GM23248 (cell line): Measurements from ENCODE around the gene PPP1CB. TPM values are rescaled to one million over a fixed set of nuclear protein-coding genes. Genes with fewer than 3 reads are reported as not detected.

Experiments
- DNase-seq: peaks from one replicate; pipeline ENCODE4 v3.0.0-alpha.2; 2015
- H2AFZ ChIP-seq: fragments of 200-600 bp; sonication (generic); 2 replicates; pipeline ENCODE4 v1.6.1; 2016; ENCODE audit warnings: antibody characterized with exemption
- H3F3A ChIP-seq: fragments of 200-600 bp; sonication (generic); 2 replicates; pipeline ENCODE4 v1.6.1; 2016; ENCODE audit warnings: mild to moderate bottlenecking, antibody characterized with exemption, mixed run types; ENCODE audit not compliant: insufficient read depth
- H3K27ac ChIP-seq: fragments of 200-600 bp; sonication (generic); 2 replicates; pipeline ENCODE4 v1.5.1; 2016; ENCODE audit warnings: mild to moderate bottlenecking
- H3K27me3 ChIP-seq: fragments of 200-600 bp; sonication (generic); replicated peaks from 2 replicates; pipeline ENCODE4 v1.6.1; 2016; ENCODE audit warnings: mild to moderate bottlenecking; ENCODE audit not compliant: insufficient read depth
- H3K36me3 ChIP-seq: fragments of 200-600 bp; sonication (generic); 2 replicates; pipeline ENCODE4 v1.6.1; 2016; ENCODE audit warnings: low read depth, mild to moderate bottlenecking
- H3K4me1 ChIP-seq: fragments of 200-600 bp; sonication (generic); 2 replicates; pipeline ENCODE4 v1.6.1; 2016; ENCODE audit warnings: mild to moderate bottlenecking; ENCODE audit not compliant: insufficient read depth
- H3K4me2 ChIP-seq: fragments of 200-600 bp; sonication (generic); one replicate; pipeline ENCODE4 v1.6.1; 2016; ENCODE audit warnings: mild to moderate bottlenecking; ENCODE audit not compliant: unreplicated experiment
- H3K4me3 ChIP-seq: fragments of 200-600 bp; sonication (generic); 2 replicates; pipeline ENCODE4 v1.5.1; 2016; ENCODE audit warnings: mild to moderate bottlenecking
- H3K79me2 ChIP-seq: fragments of 200-600 bp; sonication (generic); 2 replicates; pipeline ENCODE4 v1.6.1; 2016; ENCODE audit warnings: mild to moderate bottlenecking; ENCODE audit not compliant: insufficient read depth
- H3K9ac ChIP-seq: fragments of 200-600 bp; sonication (generic); 2 replicates; pipeline ENCODE4 v1.6.1; 2016; ENCODE audit warnings: mild to moderate bottlenecking
- H3K9me2 ChIP-seq: fragments of 200-600 bp; sonication (generic); 2 replicates; pipeline ENCODE4 v1.6.1; 2016; ENCODE audit warnings: mixed run types, mild to moderate bottlenecking, moderate library complexity; ENCODE audit not compliant: insufficient read depth
- H3K9me3 ChIP-seq: fragments of 200-600 bp; sonication (generic); one replicate; pipeline ENCODE4 v1.6.1; 2017; ENCODE audit warnings: low read depth
- H4K20me1 ChIP-seq: fragments of 200-600 bp; sonication (generic); 2 replicates; pipeline ENCODE4 v1.6.0; 2016; ENCODE audit not compliant: insufficient read depth
- EZH2 ChIP-seq: fragments of 200-600 bp; sonication (generic); IDR thresholded peaks from 2 replicates; pipeline ENCODE4 v1.6.1; 2018; ENCODE audit warnings: antibody characterized with exemption, mild to moderate bottlenecking; ENCODE audit not compliant: insufficient read depth, poor library complexity, severe bottlenecking
- EZH2phosphoT487 ChIP-seq: fragments of 200-600 bp; sonication (generic); IDR thresholded peaks from 2 replicates; pipeline ENCODE4 v1.6.1; 2018; ENCODE audit warnings: antibody characterized with exemption, moderate library complexity, mild to moderate bottlenecking, low read depth; ENCODE audit not compliant: insufficient read depth
- WGBS, 2 experiments: methylation state at CpG; one replicate each; pipeline ENCODE4 v1.1.6; 2015 to 2017; ENCODE audit warnings: low lambda C conversion rate in 2 of 2, low coverage in 1 of 2; ENCODE audit errors: missing lambda C conversion rate in 2 of 2; 5-methylcytosine and 5-hydroxymethylcytosine counted together
- in situ Hi-C: fragments of 300-500 bp; cut with MboI; formaldehyde crosslinking; loops from 2 replicates; pipeline ENCODE4 v1.15.0; 2020
- polyA plus RNA-seq: library from polyadenylated mRNA; unstranded; fragments of >200 nt; fragmentation: Nextera tagmentation; extraction: Ambion mirVana; gene quantifications from 2 replicates; pipeline ENCODE4 v1.2.1, GENCODE V29; 2016
- total RNA-seq: library from RNA; depleted of rRNA; stranded (reverse); fragments of >200 nt; shearing (Covaris generic); gene quantifications from 2 replicates; pipeline ENCODE4 v1.2.3, GENCODE V29; 2014

Gene PPP1CB
- total and polyA plus RNA-seq, 2 experiments from 2014 or later = 122 to 127 TPM

- H3K4me1 ChIP-seq = peaks cover 12% of the 10 kb centered on the region
- H4K20me1 ChIP-seq = no peaks in the 10 kb centered on the region
- in situ Hi-C loops = no loop called here
- no peak for DNase-seq
- no peaks in the 10 kb centered on the region for H3K79me2 ChIP-seq
- H3K27me3 ChIP-seq = no peaks in the 10 kb centered on the region
- H3K36me3 ChIP-seq = no peaks in the 10 kb centered on the region
- H3K4me2 ChIP-seq = no peak overlapping the region
- peaks cover 12% of the 10 kb centered on the region for H3F3A ChIP-seq
- no peak overlapping the region for H3K9ac ChIP-seq
- H3K9me2 ChIP-seq = no peaks in the 10 kb centered on the region
- H2AFZ ChIP-seq = no peak overlapping the region
- 84 to 85% methylated on average over 7 of the region's 7 CpGs for WGBS, 2 experiments
- TF ChIP-seq EZH2phosphoT487 = no peak
- no peak for TF ChIP-seq EZH2
- no peak overlapping the region for H3K27ac ChIP-seq
- H3K4me3 ChIP-seq = no peak overlapping the region
- H3K9me3 ChIP-seq = no peaks in the 10 kb centered on the region
These were observed 29.9 kb upstream of the PPP1CB start for GRCh38 chr2:28721601-28722191.

- Histone ChIP-seq H2AFZ (no peak overlapping the region), H3K27ac (no peak overlapping the region), H3K27me3 (no peaks in the 10 kb centered on the region), H3K79me2 (no peaks in the 10 kb centered on the region), H3K36me3 (no peaks in the 10 kb centered on the region), H3K4me3 (no peak overlapping the region), H3K9me2 (no peaks in the 10 kb centered on the region), H3K9me3 (no peaks in the 10 kb centered on the region), H3K4me2 (no peak overlapping the region), H4K20me1 (no peaks in the 10 kb centered on the region), H3K4me1 (0 out of 2 replicates have a peak, but pooled peaks cover 7% of the 10 kb centered on the region), H3K9ac (no peak overlapping the region), H3F3A (0 out of 2 replicates have a peak, but pooled peaks cover 3% of the 10 kb centered on the region)
- in situ Hi-C loops = no loop called here
- TF ChIP-seq EZH2 (no peak), EZH2phosphoT487 (no peak)
- DNase-seq = no peak
- WGBS, 2 experiments = 80 to 86% methylated on average over 8 of the region's 8 CpGs
These were observed 26.5 kb upstream of the PPP1CB start for GRCh38 chr2:28725021-28725711.

GRCh38 chr2:28726177-28726576 lies 25.5 kb upstream of the PPP1CB start:
- H3K4me1 ChIP-seq = 0 out of 2 replicates have a peak, but pooled peaks cover 7% of the 10 kb centered on the region
- no peak overlapping the region for H3K4me3 ChIP-seq
- no peak overlapping the region for H3K4me2 ChIP-seq
- no peaks in the 10 kb centered on the region for H3K36me3 ChIP-seq
- 0 out of 2 replicates have a peak, but pooled peaks cover 3% of the 10 kb centered on the region for H3F3A ChIP-seq
- no peaks in the 10 kb centered on the region for H4K20me1 ChIP-seq
- 95 to 97% methylated on average over 4 of the region's 4 CpGs for WGBS, 2 experiments
- no peaks in the 10 kb centered on the region for H3K9me2 ChIP-seq
- no peak overlapping the region for H3K9ac ChIP-seq
- DNase-seq = no peak
- no peaks in the 10 kb centered on the region for H3K27me3 ChIP-seq
- H2AFZ ChIP-seq = no peak overlapping the region
- no peak for TF ChIP-seq EZH2phosphoT487
- no peak for TF ChIP-seq EZH2
- H3K9me3 ChIP-seq = no peaks in the 10 kb centered on the region
- in situ Hi-C loops = no loop called here
- H3K27ac ChIP-seq = no peak overlapping the region
- H3K79me2 ChIP-seq = no peaks in the 10 kb centered on the region

GRCh38 chr2:28729698-28730097 lies 21.9 kb upstream of the PPP1CB start:
- no peaks in the 10 kb centered on the region for H3K9me2 ChIP-seq
- 0 out of 2 replicates have a peak, but pooled peaks cover 7% of the 10 kb centered on the region for H3K4me1 ChIP-seq
- H3K27me3 ChIP-seq = no peaks in the 10 kb centered on the region
- TF ChIP-seq EZH2phosphoT487 = no peak
- TF ChIP-seq EZH2 = no peak
- no peaks in the 10 kb centered on the region for H3K79me2 ChIP-seq
- no peaks in the 10 kb centered on the region for H3K9me3 ChIP-seq
- H3K27ac ChIP-seq = no peak overlapping the region
- H4K20me1 ChIP-seq = no peaks in the 10 kb centered on the region
- no peak overlapping the region for H2AFZ ChIP-seq
- DNase-seq = peak; percentile 62
- 0 out of 2 replicates have a peak, but pooled peaks cover 3% of the 10 kb centered on the region for H3F3A ChIP-seq
- no peak overlapping the region for H3K4me2 ChIP-seq
- no peaks in the 10 kb centered on the region for H3K36me3 ChIP-seq
- H3K4me3 ChIP-seq = no peak overlapping the region
- H3K9ac ChIP-seq = no peak overlapping the region
- in situ Hi-C loops = no loop called here
